Raji (cell line): ENCODE results near the gene ANKRD13C.
A peak's percentile ranks its signal among the peaks of the same experiment; 100 is the strongest.

Experiments
- POLR2A ChIP-seq: IDR thresholded peaks from 2 replicates; pipeline ENCODE4 v1.6.1; 2011; ENCODE audit warnings: low read depth, low read length, control low read depth; ENCODE audit not compliant: insufficient read depth

The ANKRD13C gene, protein sequence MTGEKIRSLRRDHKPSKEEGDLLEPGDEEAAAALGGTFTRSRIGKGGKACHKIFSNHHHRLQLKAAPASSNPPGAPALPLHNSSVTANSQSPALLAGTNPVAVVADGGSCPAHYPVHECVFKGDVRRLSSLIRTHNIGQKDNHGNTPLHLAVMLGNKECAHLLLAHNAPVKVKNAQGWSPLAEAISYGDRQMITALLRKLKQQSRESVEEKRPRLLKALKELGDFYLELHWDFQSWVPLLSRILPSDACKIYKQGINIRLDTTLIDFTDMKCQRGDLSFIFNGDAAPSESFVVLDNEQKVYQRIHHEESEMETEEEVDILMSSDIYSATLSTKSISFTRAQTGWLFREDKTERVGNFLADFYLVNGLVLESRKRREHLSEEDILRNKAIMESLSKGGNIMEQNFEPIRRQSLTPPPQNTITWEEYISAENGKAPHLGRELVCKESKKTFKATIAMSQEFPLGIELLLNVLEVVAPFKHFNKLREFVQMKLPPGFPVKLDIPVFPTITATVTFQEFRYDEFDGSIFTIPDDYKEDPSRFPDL

DNA sequence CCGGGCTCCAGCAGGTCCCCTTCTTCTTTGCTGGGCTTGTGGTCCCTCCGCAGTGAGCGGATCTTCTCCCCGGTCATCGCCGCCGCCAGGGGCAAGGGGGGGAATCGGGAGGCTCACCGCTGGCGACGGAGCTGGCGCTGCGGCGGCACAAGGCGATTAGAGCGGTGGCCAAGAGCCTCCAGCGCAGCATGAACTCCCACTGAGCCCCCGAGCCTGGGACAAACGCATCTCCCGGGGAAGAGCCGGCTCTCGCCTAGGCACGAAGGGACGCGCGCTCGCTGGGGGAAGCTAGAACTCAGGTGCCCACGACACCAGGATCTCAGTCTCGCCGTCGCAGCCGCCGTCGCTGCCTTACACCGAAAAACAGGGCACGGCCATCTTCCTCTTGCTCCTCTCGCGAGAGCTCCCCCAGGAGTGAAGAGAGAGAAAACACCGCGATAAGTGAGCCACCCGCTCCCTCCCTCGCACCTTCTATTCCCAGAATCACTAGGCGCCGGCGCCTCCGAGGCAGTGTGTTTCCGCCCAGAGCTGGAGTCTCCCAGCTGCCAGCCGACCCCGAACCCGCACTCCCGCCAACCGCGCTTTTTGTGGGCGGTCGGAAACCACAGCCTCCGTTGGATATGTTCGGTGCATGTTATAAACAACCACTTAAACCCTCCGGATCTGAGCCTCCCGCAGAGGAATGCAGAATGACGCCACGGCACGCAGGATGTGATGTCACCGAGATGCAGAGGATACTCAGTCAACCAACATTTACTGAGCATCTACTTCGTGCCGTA lies at the start of gene ANKRD13C:
Gene ANKRD13C, minus strand, starts transcription at position 391 of the 779 bp plus-strand sequence. Its CDS starts 314 bp downstream, at position 77.
- TF ChIP-seq POLR2A, result peak; percentile 97

DNA sequence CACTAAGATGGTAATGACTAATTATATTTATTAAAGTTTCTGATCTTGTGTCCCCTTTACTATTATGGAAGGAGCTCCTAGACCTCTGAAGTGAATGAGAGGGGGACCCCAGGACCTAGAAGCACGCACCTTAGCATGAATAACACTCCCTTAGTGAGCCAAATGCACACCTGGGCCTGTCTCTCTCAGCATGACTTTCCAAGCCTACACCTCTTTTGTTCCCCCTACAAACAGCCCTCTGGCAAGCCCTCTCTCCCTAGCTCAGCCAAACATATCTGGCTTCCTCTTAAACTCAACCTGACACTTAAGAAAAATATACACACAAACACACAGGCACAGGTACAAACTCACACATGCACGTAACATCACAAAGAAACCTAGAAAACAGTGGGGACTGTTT lies 49.2 kb upstream of the ANKRD13C start:
- TF ChIP-seq POLR2A, result no peak

DNA sequence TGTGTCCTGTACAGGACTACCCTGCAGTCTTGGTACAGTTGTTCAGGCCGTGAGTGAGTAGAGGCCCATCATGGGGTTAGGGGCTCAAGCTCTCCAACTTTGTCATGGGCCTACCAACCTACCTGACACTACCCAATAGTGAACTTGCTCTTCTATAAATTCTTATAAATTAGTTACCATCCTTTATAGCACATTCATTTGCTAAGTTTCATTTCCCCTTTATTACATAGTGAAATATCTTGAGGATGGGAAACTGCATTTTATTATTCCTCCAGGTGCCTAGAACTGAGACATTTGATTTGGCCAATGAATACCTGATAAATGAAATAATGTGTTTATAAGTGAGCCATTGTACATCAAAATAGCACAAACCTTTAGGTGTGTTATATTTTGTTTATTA lies 47.5 kb upstream of the ANKRD13C start:
- no peak for TF ChIP-seq POLR2A

DNA sequence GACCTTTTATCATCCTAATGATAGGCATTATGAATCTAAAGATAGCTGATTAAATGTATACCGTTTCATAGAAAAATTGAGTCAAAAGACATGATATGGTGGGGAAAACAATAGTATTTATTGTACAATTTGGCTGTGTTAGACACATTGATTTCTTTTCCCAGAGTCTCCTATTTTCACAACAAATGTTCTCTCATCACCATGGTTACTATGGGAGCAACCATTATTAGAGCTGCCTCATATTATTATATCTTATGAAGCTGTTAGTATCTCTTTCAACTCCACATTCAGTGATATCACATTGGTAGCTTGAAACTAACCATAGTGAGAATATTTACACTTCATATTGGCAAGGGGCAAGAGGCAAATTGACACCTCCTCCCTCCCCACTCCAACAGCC lies 45.8 kb upstream of the ANKRD13C start:
- TF ChIP-seq POLR2A, result no peak

DNA sequence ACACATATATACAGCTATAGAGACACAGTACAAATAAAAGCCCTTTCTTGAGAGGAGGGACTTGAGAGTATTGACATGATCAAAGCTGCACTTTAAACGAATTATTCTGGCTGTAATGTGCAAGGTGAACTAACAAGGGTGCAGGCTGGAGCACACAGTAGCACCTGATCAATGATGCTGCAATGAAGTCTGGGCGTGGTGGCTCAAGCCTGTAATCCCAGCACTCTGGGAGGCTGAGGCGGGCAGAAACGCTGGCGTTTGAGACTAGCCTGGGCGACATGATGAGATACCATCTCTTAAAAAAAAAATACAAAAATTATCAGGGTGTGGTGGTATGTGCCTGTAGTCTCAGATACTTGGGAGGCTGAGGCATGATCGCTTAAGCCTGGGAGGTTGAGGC lies 42.5 kb upstream of the ANKRD13C start:
- no peak for TF ChIP-seq POLR2A

DNA sequence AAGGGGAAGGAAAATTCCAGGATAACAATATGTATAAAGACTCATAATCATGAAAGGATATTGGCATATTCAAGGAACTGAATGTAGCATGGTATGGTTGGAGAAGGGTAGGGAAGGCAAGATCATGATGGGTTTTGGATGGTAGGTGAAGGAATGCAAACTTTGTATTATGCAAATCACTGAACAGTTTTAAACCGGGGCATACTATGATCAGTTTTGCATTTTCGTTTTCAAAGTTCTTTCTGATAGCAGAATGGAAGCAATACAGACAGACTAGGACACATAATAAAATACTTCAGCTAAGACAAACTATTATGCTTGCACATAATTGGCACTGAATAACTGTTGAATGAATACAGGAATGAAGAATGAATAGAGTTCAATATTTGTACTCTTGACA lies 42.1 kb upstream of the ANKRD13C start:
- TF ChIP-seq POLR2A, result no peak

DNA sequence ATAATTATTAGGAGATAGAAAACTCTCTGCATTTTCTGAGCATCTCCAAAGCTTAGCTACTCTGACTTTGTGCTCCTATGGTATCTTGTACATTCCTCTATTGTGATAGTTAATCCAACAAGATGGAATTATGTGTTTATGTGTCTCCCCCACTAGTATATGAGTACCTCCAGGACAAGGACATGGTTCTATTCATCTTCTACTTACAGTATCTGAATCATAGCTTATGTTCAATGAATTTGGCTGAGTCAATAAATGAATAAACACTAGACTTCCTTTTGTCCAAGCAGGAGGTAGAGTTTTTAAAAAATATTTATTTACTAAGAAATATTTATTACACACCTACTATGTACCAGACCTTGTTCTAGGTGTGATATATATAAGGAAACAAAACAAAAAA lies 38.1 kb upstream of the ANKRD13C start:
- TF ChIP-seq POLR2A, result no peak

DNA sequence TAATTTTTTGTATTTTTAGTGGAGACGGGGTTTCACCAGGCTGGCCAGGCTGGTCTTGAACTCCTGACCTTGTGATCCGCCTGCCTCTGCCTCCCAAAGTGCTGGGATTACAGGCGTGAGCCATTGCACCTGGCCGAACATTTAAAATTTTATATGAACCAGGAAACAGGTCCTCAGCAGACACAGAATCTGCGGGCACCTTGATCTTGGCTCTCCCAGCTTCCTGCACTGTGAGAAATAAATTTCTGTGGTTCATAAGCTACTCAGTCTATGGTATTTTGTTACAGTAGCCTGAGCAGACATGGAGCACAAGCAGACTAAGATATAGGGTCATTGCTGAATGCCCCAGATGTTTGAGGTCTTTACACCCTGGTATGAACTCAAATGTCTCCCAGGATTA lies 33.0 kb upstream of the ANKRD13C start:
- no peak for TF ChIP-seq POLR2A

DNA sequence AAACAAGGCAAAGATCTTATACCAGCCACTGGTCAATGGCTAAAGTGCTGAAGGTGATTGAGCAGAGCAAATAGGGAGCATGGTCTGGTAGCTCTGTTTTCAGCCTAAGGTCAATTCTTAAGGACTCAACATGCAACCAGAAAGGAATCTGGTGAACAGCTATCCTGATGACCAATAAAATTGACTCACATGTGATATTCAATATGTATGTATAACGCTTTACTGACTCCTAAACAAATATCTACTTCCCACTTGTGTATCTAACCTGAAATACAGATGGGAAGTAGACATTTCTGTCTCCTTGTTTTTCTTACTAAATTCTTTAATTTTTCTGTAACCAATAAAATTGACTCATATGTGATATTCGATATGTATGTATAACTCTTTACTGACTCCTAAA lies 31.6 kb upstream of the ANKRD13C start:
- TF ChIP-seq POLR2A, result no peak

DNA sequence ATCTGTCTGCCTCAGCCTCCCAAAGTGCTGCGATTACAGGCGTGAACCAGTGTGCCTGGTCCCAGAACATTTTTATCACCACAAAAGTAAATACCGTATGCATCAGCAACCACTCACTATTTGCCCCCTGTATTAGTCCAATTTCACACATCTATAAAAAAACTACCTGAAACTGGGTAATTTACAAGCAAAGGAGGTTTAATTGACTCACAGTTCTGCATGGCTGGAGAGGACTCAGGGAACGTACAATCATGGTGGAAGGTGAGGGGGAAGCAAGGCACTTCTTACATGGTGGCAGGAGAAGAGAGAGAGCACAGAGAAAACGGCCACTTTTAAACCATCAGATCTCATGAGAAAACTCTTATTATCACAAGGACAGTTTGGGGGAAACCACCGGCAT lies 31.0 kb upstream of the ANKRD13C start:
- no peak for TF ChIP-seq POLR2A

DNA sequence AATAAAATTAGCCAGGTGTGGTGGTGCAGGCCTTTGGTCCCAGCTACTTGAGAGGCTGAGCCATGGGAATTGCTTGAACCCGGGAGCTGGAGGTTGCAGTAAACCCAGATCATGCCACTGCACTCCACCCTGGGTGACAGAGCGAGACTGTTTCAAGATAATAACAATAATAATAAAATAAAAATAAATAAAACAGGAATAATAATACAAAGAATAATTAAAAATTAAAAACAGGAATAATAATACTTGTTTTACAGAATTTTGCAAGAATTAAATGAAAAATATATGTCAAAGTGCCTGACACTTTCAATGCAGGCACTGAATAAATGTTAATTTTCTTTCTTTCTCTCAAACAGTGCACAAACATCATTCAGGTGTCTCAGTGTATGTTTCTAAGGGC lies 30.0 kb upstream of the ANKRD13C start:
- no peak for TF ChIP-seq POLR2A

DNA sequence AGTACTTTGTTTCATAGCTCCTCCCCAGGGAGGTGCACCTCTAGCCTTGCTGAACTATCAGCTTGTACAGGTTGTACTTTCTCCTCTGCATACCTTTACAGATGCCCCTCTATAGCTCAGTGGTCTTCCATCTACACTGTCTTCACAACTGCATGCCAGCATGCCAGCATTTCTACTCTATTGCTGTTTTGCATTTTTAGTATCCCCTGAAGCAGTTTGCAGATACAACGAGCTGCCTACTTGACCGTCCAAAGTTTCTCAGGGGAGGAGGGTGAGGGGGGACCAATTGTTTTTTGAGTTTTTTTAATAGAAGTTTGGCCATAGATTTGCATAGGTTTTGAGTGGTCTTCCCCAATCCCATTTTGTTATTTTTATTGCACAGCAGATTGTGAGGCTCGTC lies 29.0 kb upstream of the ANKRD13C start:
- no peak for TF ChIP-seq POLR2A

DNA sequence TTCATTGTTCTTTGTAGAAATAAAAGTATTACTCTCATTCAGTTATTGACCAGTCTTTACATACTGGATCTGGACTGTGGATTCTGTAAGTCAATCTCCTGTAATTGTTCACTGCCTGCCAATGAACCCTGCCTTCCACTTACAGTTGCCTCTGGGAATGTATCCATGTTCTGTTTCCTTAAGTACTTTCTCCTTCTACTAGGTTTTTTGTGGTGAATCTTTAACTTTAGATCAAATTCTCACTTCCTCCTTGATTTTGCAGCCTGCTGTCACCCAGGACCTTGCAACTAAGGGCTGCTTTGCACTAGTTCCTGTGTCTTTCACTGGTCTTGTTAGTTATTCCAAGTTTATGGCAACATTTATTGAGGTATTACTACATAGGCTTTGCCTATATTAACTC lies 28.2 kb upstream of the ANKRD13C start:
- TF ChIP-seq POLR2A, result no peak

DNA sequence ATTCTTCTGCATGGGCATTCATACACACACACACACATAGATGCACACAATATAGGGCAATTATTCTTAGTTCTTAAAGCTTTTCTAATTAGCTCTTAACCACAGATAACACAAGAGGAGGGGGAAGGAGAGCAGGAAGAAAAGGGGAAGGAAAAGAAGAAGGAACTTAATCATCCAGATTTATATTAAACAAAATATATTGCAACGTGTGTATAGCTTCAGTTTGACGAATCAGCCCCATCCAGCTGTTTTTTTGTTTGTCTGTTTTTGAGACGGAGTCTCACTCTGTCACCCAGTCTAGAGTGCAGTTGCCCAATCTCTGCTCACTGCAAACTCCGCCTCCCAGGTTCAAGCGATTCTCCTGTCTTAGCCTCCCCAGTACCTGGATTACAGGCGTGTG lies 21.7 kb upstream of the ANKRD13C start:
- TF ChIP-seq POLR2A, result no peak

DNA sequence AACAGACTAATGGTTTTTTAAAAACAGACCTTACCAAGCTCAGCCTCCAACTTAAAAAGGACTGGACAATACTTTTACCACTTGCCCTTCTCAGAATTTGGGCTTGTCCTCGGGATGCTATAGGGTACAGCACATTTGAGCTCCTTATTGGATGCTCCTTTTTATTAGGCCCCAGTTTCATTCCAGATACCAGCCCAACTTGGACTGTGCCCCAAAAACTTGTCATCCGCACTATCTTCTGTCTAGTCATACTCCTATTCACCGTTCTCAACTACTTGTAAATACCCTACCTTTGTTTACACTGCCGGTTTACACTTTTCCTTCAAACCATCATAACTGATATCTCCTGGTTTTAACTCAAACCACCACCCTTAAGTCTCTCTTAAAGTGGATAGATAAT lies 17.9 kb upstream of the ANKRD13C start:
- no peak for TF ChIP-seq POLR2A

DNA sequence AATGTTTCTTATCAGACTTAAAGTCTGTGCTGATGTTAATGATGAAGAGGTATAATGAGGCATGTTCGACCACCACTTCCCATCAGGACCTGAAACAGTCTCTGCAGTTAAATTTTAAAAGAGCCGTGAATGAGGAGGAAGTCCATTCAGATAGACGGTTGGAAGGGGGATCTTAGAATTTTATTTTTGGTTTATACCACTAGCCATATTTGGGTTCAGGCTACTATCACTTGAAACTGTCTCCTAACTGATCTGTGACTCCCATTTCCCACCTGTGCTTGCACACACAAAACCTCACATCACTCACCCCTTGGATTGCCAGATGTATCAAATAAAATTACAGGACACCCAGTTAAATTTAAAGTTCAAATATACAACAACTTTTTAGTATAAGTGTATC lies 9.9 kb upstream of the ANKRD13C start:
- TF ChIP-seq POLR2A, result no peak
